ENCODE results near the gene LDLRAD2.

The LDLRAD2 gene

DNA sequence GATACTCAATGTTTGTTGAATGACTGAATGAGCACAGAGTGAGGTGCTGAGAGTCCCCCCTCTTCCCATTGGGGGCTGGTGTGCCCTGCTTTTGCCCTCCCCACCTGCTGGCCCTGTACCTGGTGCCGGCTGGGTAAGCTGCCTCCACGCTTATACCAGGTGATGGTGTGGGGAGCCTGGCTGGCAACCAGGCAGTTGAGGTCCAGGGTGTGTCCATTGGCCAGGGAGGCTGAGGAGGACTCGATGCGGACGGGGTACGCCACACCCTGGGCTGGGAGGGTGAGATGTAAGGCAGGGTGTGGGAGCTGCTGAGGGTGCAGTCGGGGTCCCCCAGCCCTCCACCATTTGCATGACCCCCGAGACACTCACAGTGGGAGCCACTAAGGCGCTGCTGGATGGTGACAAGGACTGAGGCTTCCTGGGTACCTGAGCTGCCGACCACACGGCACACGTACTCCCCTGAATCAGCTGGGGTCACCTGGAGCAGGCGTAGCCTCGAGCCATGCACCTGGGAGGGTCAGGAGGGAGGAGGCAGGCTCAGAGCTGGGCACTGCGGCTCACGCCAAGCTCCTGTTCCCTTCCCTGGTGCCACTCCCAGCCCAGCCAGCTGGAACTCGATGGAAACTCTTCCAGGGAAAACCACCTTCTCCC lies 36.6 kb downstream of the LDLRAD2 start:
- in situ Hi-C loops (cut with HindIII; ENCODE audit: low sequenced_read_pairs) = no loop called here
- TF ChIP-seq, protein P1, sequence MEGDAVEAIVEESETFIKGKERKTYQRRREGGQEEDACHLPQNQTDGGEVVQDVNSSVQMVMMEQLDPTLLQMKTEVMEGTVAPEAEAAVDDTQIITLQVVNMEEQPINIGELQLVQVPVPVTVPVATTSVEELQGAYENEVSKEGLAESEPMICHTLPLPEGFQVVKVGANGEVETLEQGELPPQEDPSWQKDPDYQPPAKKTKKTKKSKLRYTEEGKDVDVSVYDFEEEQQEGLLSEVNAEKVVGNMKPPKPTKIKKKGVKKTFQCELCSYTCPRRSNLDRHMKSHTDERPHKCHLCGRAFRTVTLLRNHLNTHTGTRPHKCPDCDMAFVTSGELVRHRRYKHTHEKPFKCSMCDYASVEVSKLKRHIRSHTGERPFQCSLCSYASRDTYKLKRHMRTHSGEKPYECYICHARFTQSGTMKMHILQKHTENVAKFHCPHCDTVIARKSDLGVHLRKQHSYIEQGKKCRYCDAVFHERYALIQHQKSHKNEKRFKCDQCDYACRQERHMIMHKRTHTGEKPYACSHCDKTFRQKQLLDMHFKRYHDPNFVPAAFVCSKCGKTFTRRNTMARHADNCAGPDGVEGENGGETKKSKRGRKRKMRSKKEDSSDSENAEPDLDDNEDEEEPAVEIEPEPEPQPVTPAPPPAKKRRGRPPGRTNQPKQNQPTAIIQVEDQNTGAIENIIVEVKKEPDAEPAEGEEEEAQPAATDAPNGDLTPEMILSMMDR (IDR thresholded peaks at IDR 0.05; ENCODE audit: low read depth, low read length) = no peak
- no peak overlapping the region for H3K4me3 ChIP-seq (ENCODE audit: low read depth, low read length)
- no peak for DNase-seq (ENCODE audit: low read depth, low spot score)

DNA sequence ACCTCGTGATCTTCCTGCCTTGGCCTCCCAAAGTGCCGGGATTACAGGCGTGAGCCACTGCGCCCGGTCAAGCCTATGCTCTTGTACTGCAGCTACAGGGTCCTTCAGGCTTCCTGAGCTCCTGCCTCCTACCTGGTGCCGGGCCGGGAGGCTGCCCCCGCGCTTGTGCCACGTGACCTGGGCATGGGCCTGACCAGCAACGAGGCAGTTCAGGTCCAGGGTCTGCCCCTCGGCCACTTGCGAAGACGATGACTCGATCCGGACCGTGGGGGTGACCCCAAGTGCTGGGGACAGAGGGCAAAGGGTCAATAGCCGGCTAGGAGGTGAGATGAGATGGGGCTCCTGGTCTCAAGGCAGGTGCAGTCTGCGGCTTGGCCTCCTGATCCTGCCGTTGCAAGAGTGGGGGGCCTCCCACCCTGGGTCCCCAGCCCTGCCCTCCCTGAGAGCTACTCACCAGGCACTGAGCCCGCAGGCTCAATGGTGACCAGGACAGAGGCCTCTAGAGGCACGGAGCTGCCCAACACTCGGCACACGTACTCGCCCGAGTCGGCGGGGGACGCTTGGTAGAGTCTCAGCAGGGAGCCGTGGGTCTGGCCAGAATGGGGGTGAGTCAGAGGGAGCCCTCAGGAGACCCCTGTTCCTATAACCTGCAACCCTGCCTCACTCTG lies 38.0 kb downstream of the LDLRAD2 start:
- TF ChIP-seq, protein P1 (IDR thresholded peaks at IDR 0.05; ENCODE audit: low read depth, low read length) = no peak
- in situ Hi-C loops (cut with HindIII; ENCODE audit: low sequenced_read_pairs) = no loop called here
- H3K4me3 ChIP-seq (ENCODE audit: low read depth, low read length) = no peak overlapping the region
- no peak for DNase-seq (ENCODE audit: low read depth, low spot score)

DNA sequence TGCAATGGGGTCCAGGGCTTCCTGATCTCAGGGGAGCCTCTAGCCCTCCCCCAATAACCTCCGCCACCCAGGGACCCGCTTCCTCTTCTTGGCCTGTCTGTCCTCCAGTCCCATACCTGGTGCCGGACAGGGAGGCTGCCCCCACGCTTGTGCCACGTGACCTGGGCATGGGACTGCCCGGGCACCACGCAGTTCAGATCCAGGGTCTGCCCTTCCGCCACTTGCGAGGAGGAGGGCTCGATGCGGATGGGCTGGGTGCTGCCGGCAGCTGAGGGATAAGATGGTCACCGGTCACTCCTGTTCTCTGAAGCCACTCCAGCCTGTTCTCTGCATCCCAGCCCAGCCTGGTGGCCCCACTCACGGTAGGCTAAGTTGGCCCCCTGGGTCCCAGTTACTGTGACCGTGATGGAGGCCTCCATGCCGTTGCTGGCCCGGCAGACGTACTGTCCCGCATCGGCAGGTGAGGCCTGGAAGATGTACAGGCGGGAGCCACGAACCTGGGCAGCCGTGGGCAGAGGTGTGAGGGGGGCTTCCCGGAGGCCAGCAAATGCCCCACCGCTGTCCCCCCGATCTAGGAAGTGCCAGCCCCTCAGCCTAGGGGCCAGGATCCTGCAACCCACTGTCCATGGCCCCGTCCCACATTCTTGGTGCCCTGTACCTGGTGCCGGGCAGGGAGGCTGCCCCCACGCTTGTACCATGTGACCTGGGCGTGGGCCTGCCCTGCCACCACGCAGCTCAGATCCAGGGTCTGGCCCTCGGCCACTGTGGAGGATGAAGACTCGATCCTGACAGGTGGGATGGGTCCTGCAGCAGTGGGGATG lies 39.6 kb downstream of the LDLRAD2 start:
- H3K4me3 ChIP-seq (ENCODE audit: low read depth, low read length) = no peak overlapping the region
- in situ Hi-C loops (cut with HindIII; ENCODE audit: low sequenced_read_pairs) = no loop called here

DNA sequence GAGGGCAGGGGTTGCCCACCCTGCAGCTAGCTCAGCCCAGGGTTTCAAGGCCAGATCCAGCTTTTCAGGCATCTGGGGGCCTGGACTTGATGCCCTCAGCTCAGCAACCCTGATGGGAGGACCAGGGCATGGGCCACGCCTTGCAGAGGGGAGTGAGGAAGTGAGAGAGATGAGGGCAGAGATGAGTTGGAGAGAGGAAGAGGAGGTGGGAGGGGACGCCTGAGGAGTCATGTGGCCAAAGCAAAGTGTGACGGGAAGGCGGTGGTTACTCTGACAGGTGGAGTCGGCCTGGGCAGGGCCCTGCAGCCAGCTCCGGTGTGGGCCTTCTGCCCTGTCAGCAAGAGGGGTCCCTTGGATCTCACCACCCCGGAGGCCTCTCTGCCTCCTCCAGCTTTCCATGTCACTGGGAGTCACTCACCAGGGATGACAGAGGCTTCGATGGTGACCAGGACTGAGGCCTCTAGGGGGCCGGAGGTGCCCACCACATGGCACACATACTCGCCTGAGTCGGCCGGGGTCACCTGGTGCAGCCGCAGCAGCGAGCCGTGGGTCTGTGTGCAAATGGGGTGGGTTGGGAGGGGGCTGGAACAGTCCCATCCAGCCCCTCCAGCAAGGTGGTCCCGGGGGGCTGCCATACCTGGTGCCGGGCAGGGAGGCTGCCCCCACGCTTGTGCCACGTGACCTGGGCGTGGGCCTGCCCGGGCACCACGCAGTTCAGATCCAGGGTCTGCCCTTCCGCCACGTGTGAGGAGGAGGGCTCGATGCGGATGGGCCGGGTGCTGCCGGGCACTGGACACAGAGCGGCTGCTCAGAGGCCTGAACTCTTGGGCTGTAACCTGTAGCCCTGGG lies 40.4 kb downstream of the LDLRAD2 start:
- TF ChIP-seq, protein P1 (IDR thresholded peaks at IDR 0.05; ENCODE audit: low read depth, low read length) = no peak
- no peak for DNase-seq (ENCODE audit: low read depth, low spot score)
- in situ Hi-C loops (cut with HindIII; ENCODE audit: low sequenced_read_pairs) = no loop called here
- H3K4me3 ChIP-seq (ENCODE audit: low read depth, low read length) = no peak overlapping the region

More for the DNA sequence above, 39.6 kb downstream of the LDLRAD2 start:
- DNase-seq (ENCODE audit: low read depth, low spot score) = no peak
- TF ChIP-seq, protein P1 (IDR thresholded peaks at IDR 0.05; ENCODE audit: low read depth, low read length) = no peak

DNA sequence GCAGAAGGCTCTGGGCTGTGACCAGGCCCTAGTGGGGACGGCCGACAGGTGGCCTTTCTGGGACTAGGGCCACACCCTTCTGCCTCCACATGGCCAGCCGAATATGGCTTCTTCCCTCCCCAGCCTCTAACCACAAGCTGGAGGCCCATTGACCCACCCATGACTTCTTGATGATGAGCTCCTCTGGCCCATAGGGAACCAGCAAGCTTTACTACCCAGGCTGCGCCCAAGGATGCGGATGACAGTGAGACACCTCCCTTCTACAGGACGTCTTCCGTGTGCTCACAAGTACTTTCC lies 41.0 kb downstream of the LDLRAD2 start:
- TF ChIP-seq, protein P1 (IDR thresholded peaks at IDR 0.05; ENCODE audit: low read depth, low read length) = no peak
- in situ Hi-C loops (cut with HindIII; ENCODE audit: low sequenced_read_pairs) = no loop called here
- no peak overlapping the region for H3K4me3 ChIP-seq (ENCODE audit: low read depth, low read length)
- no peak for DNase-seq (ENCODE audit: low read depth, low spot score)

Data from astrocyte of the spinal cord (primary cell).